ENCODE measurements around the gene RFC4. TPM values are rescaled to one million over a fixed set of nuclear protein-coding genes. Genes with fewer than 3 reads are reported as not detected.

RFC4 gene
- total and polyA plus RNA-seq, 2 of the 4 experiments (the other 2 are of a cell fraction) = 19.5 to 27.9 TPM

GRCh38 chr3:186841620-186842019 is 35.3 kb upstream of the RFC4 start:
- dilution Hi-C loops (cut with HindIII; ENCODE audit: low sequenced_read_pairs, unreplicated experiment) = no loop called here
- DNase-seq (no peak), ATAC-seq (ENCODE audit: low read depth) (no peak)
- ChIA-PET CTCF (no interaction called here), POLR2A (ENCODE audit: unreplicated experiment) (no interaction called here)
- Histone ChIP-seq H4K5ac (ENCODE audit: low read depth, low read length) (no peak overlapping the region), H3K9me3 (ENCODE audit: control insufficient read depth, insufficient read depth, low read length) (no peaks in the 10 kb centered on the region), H3K4me1 (ENCODE audit: control insufficient read depth, insufficient read depth, low read length) (no peaks in the 10 kb centered on the region), H3K4me2 (ENCODE audit: low read depth, low read length) (no peak overlapping the region), H2BK5ac (ENCODE audit: low read depth, low read length, poor library complexity, severe bottlenecking) (no peak overlapping the region), H4K8ac (ENCODE audit: low read depth in 2 of 2, low read length in 2 of 2) (no peak overlapping the region), H3K9me1 (ENCODE audit: insufficient read depth, low read length) (no peaks in the 10 kb centered on the region), H4K20me1 (ENCODE audit: insufficient read depth, low read length) (no peaks in the 10 kb centered on the region), H4K91ac (ENCODE audit: insufficient read depth, low read depth, low read length) (no peak overlapping the region), H3K56ac (ENCODE audit: extremely low read depth, insufficient read depth, low read length) (no peak overlapping the region), H3K79me1 (ENCODE audit: low read depth in 1 of 2, low read length in 2 of 2) (no peaks in the 10 kb centered on the region), H3K18ac (ENCODE audit: low read depth, low read length) (no peak overlapping the region), H2BK15ac (ENCODE audit: low read depth, low read length) (no peak overlapping the region), H2AFZ (replicated peaks; ENCODE audit: low read length, poor library complexity) (no peak overlapping the region), H2BK120ac (ENCODE audit: low read depth, low read length) (no peak overlapping the region), H3K36me3 (ENCODE audit: control insufficient read depth, insufficient read depth, low read length) (no peaks in the 10 kb centered on the region), H3K4ac (ENCODE audit: low read depth, low read length) (no peak overlapping the region), H2BK20ac (ENCODE audit: low read depth, low read length) (no peak overlapping the region), H3K27me3 (ENCODE audit: control insufficient read depth, insufficient read depth, low read length) (peaks cover 33% of the 10 kb centered on the region), H3K23ac (ENCODE audit: low read depth, low read length) (no peak overlapping the region), H3K4me3 (ENCODE audit: insufficient read depth, low read depth, low read length) (no peak overlapping the region), H2AK5ac (ENCODE audit: low read depth, low read length) (no peak overlapping the region), H3K9ac (ENCODE audit: low read depth, low read length) (no peak overlapping the region), H3K14ac (replicated peaks; ENCODE audit: low read depth, low read length) (no peak overlapping the region), H2AK9ac (replicated peaks; ENCODE audit: low read depth, low read length, poor library complexity) (no peak overlapping the region), H3K27ac (ENCODE audit: insufficient read depth, low read length) (no peak overlapping the region)
- TF ChIP-seq RCOR1 (IDR thresholded peaks at IDR 0.05; ENCODE audit: insufficient replicate concordance, low read length) (no peak), CHD1 (IDR thresholded peaks at IDR 0.05; ENCODE audit: low read depth, low read length) (no peak), MAFK (IDR thresholded peaks at IDR 0.05; ENCODE audit: low read depth, low read length) (no peak), RFX5 (IDR thresholded peaks at IDR 0.05; ENCODE audit: low read depth, low read length) (no peak), CEBPB (IDR thresholded peaks at IDR 0.05; ENCODE audit: low read depth, low read length) (no peak), MAZ (IDR thresholded peaks at IDR 0.05; ENCODE audit: borderline replicate concordance, low read depth, low read length) (no peak), USF2 (IDR thresholded peaks at IDR 0.05; ENCODE audit: low read depth, low read length) (no peak), RAD21 (IDR thresholded peaks at IDR 0.05; ENCODE audit: low read length) (no peak), BHLHE40 (IDR thresholded peaks at IDR 0.05; ENCODE audit: low read depth, low read length) (no peak), SMC3 (IDR thresholded peaks at IDR 0.05; ENCODE audit: low read depth, low read length) (no peak)
- no CpG with 5 or more reads among the region's 4 CpGs for WGBS, 2 experiments (ENCODE audit: extremely low coverage in 2 of 2, insufficient read length in 1 of 2)
- BruUV-seq (replicated peaks) = no TSS peak
- intact Hi-C loops (cut with micrococcal nuclease) = loop anchor here (10.0 kb wide), 3 partner anchors 473 to 863 kb away; partner anchors contain the start of genes RTP2 and SST
- in situ Hi-C loops (cut with MboI; ENCODE audit: low sequenced_read_pairs) = loop anchor here (10.0 kb wide), 1 partner anchor 323 kb away; no protein-coding TSS in a partner anchor
